Transverse colon (tissue), 4 donors: ENCODE data around the gene C19orf12. TPM values are rescaled to one million over a fixed set of nuclear protein-coding genes. Genes with fewer than 3 reads are reported as not detected.

Experiments
- DNase-seq: peaks from one replicate; pipeline ENCODE4 v3.0.0-alpha.2; 2019
- H3K27ac ChIP-seq, 4 donors: fragments of 200-600 bp; sonication (generic); 2 replicates each; pipeline ENCODE4 v1.5.1; 2016 to 2018; ENCODE audit warnings: inconsistent platforms in 4 of 4
- H3K27me3 ChIP-seq: fragments of 200-600 bp; sonication (generic); 2 replicates; pipeline ENCODE4 v1.5.1; 2017; ENCODE audit warnings: inconsistent platforms
- H3K36me3 ChIP-seq, 4 donors: fragments of 200-600 bp; sonication (generic); 2 replicates each; pipeline ENCODE4 v1.5.1; 2017 to 2019; ENCODE audit warnings: inconsistent platforms in 4 of 4
- H3K4me1 ChIP-seq, 4 donors: fragments of 200-600 bp; sonication (generic); 2 replicates each; pipeline ENCODE4 v1.5.1; 2017 to 2020; ENCODE audit warnings: inconsistent platforms in 4 of 4
- H3K4me3 ChIP-seq, 4 donors: fragments of 200-600 bp; sonication (generic); 1 replicate in 1 of 4; 2 replicates in 3 of 4; pipeline versions ENCODE4 v1.5.1 to v1.6.1; 2017 to 2019; ENCODE audit warnings: inconsistent platforms in 4 of 4
- H3K9me3 ChIP-seq, 2 donors: fragments of 200-600 bp; sonication (generic); 2 replicates each; pipeline ENCODE4 v1.5.1; 2017 to 2019; ENCODE audit warnings: inconsistent platforms in 2 of 2
- EP300 ChIP-seq: sonication (generic); formaldehyde crosslinking; IDR thresholded peaks from one replicate; pipeline ENCODE4 v1.6.1; 2017; ENCODE audit warnings: antibody characterized with exemption, low read depth
- POLR2A ChIP-seq: fragments of 450-650 bp; IDR thresholded peaks from one replicate; pipeline ENCODE4 v1.6.1; 2016; ENCODE audit warnings: antibody characterized with exemption, mild to moderate bottlenecking, moderate library complexity
- POLR2AphosphoS5 ChIP-seq, 3 donors: sonication (generic); formaldehyde crosslinking; IDR thresholded peaks; one replicate each; pipeline ENCODE4 v1.6.1; 2016; ENCODE audit warnings: antibody characterized with exemption in 3 of 3
- WGBS, 2 donors: methylation state at CpG; one replicate each; pipeline ENCODE4 v1.1.5; 2018; ENCODE audit warnings: low coverage in 1 of 2; 5-methylcytosine and 5-hydroxymethylcytosine counted together
- in situ Hi-C, 4 donors: fragments of 200-750 bp; cut with MboI; loops; one replicate each; pipeline versions ENCODE4 v1.15.0 to v1.15.1; 2017; ENCODE audit warnings: low sequenced_read_pairs in 3 of 4, low pct_ligation_motif_present in 1 of 4, low pct_unique_long_range_greater_than_20kb in 1 of 4
- intact Hi-C: fragments of 100-400 bp; cut with DNase I; formaldehyde crosslinking; loops from one replicate; pipeline ENCODE4 v1.15.1; 2023; ENCODE audit warnings: low total_unique reads
- total RNA-seq, 4 donors: library from RNA; depleted of rRNA; stranded (reverse); fragments of >200 nt; gene quantifications; one replicate each; pipeline ENCODE4 v1.1.0, GENCODE V29; 2016
- TF ChIP-seq, protein P1 (sequence below), 5 experiments: fragments of 200-600 bp in 3 of 5; fragments of 450-650 bp in 2 of 5; sonication (generic) in 3 of 5; IDR thresholded peaks; 1 replicate in 2 of 5; 2 replicates in 3 of 5; pipeline ENCODE4 v1.5.1; 2016 to 2017; ENCODE audit warnings: antibody characterized with exemption in 5 of 5, inconsistent platforms in 3 of 5, mild to moderate bottlenecking in 2 of 5, moderate library complexity in 1 of 5

C19orf12 gene
- total RNA-seq, 4 donors from 2014 or later = 13.9 to 33.3 (median 21.4) TPM

GRCh38 chr19:29704562-29705558, 10.2 kb downstream of the C19orf12 start:
- intact Hi-C loops (no loop called here), in situ Hi-C loops (loop anchor here in 1 of 4 donors (25.0 kb wide), 1 partner anchor 93 kb away; the partner anchor contains the start of gene POP4)
- DNase-seq = no peak
- TF ChIP-seq, protein P1, sequence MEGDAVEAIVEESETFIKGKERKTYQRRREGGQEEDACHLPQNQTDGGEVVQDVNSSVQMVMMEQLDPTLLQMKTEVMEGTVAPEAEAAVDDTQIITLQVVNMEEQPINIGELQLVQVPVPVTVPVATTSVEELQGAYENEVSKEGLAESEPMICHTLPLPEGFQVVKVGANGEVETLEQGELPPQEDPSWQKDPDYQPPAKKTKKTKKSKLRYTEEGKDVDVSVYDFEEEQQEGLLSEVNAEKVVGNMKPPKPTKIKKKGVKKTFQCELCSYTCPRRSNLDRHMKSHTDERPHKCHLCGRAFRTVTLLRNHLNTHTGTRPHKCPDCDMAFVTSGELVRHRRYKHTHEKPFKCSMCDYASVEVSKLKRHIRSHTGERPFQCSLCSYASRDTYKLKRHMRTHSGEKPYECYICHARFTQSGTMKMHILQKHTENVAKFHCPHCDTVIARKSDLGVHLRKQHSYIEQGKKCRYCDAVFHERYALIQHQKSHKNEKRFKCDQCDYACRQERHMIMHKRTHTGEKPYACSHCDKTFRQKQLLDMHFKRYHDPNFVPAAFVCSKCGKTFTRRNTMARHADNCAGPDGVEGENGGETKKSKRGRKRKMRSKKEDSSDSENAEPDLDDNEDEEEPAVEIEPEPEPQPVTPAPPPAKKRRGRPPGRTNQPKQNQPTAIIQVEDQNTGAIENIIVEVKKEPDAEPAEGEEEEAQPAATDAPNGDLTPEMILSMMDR (IDR thresholded peaks at IDR 0.05) = no peak
- no peak for TF ChIP-seq POLR2A
- no peak for TF ChIP-seq EP300
- no peak for TF ChIP-seq POLR2AphosphoS5 (IDR thresholded peaks at IDR 0.05)
- no peaks in the 10 kb centered on the region for H3K9me3 ChIP-seq
- peaks cover 0 to 13% (median 2%) of the 10 kb centered on the region in 4 donors for H3K36me3 ChIP-seq
- 82% methylated on average over 12 to 14 of the region's 14 CpGs for WGBS, 2 donors
- H3K27ac ChIP-seq = no peak overlapping the region
- peaks cover 0 to 17% (median 3%) of the 10 kb centered on the region in 4 donors for H3K4me1 ChIP-seq
- no peak overlapping the region for H3K4me3 ChIP-seq
- no peaks in the 10 kb centered on the region for H3K27me3 ChIP-seq

- H3K4me3 ChIP-seq = no peak overlapping the region
- H3K4me1 ChIP-seq = no peaks in the 10 kb centered on the region
- intact Hi-C loops = no loop called here
- H3K27me3 ChIP-seq = no peaks in the 10 kb centered on the region
- H3K36me3 ChIP-seq = peaks cover 0 to 13% (median 2%) of the 10 kb centered on the region in 4 donors
- DNase-seq = no peak
- no peak overlapping the region for H3K27ac ChIP-seq
- TF ChIP-seq, protein P1 (IDR thresholded peaks at IDR 0.05) = no peak
- TF ChIP-seq EP300 (no peak), POLR2A (no peak), POLR2AphosphoS5 (IDR thresholded peaks at IDR 0.05) (no peak)
- 98 to 100% methylated on average over 1 to 9 of the region's 9 CpGs for WGBS, 2 donors
- in situ Hi-C loops = loop anchor here in 1 of 4 donors (25.0 kb wide), 1 partner anchor 91 kb away; the partner anchor contains the start of gene POP4
- no peaks in the 10 kb centered on the region for H3K9me3 ChIP-seq
Measured at GRCh38 chr19:29702963-29703320, 12.1 kb downstream of the C19orf12 start.

GRCh38 chr19:29702161-29702962, 12.7 kb downstream of the C19orf12 start:
- no peak for DNase-seq
- in situ Hi-C loops (loop anchor here in 1 of 4 donors (25.0 kb wide), 1 partner anchor 90 kb away; the partner anchor contains the start of gene POP4), intact Hi-C loops (no loop called here)
- Histone ChIP-seq H3K4me3 (no peak overlapping the region), H3K27me3 (no peaks in the 10 kb centered on the region), H3K27ac (no peak overlapping the region), H3K9me3 (no peaks in the 10 kb centered on the region), H3K4me1 (no peaks in the 10 kb centered on the region), H3K36me3 (peaks cover 0 to 8% (median 2%) of the 10 kb centered on the region in 4 donors)
- no peak for TF ChIP-seq POLR2AphosphoS5 (IDR thresholded peaks at IDR 0.05)
- TF ChIP-seq, protein P1 (IDR thresholded peaks at IDR 0.05) = no peak
- no peak for TF ChIP-seq POLR2A
- no peak for TF ChIP-seq EP300
- 82% methylated on average over 26 of the region's 30 CpGs; no CpG with 5 or more reads in 1 of the 2 donors for WGBS, 2 donors
